Endothelial cell of umbilical vein (primary cell): ENCODE data around the gene CTIF. TPM values are rescaled to one million over a fixed set of nuclear protein-coding genes. Genes with fewer than 3 reads are reported as not detected.

Experiments
- BruUV-seq: library from RNA; stranded (reverse); fragments of 400-500 nt; replicated peaks from 2 replicates; lab custom pipeline; 2021; lab: Mats Ljungman, UMichigan
- CTCF ChIA-PET: fragments of 300-600, 350-600 bp; sonication (Branson Sonifier 250); formaldehyde crosslinking; loops from one replicate; lab custom pipeline; 2021; ENCODE audit warnings: antibody characterized with exemption, inconsistent platforms; lab: Charles Lee
- POLR2A ChIA-PET: fragments of 300-600, 350-600 bp; sonication (Branson Sonifier 250); formaldehyde crosslinking; loops from one replicate; lab custom pipeline; 2021; ENCODE audit warnings: antibody characterized with exemption, inconsistent platforms; lab: Charles Lee
- DNase-seq: peaks from one replicate; pipeline ENCODE4 v3.0.0-alpha.2; 2011; ENCODE audit warnings: low read depth, low spot score
- FAIRE-seq: peaks from 2 replicates; lab custom pipeline; 2011; peaks lifted over from hg19 to GRCh38; lab: Jason Lieb, UNC
- H2AFZ ChIP-seq: 2 replicates; pipeline ENCODE4 v1.6.0; 2012; ENCODE audit warnings: low read depth, low read length, control low read depth, inconsistent platforms
- H3K27ac ChIP-seq: 2 replicates; pipeline ENCODE4 v1.5.1; 2011; ENCODE audit warnings: low read depth, mild to moderate bottlenecking, control low read depth, low read length, moderate library complexity; ENCODE audit not compliant: insufficient read depth
- H3K27me3 ChIP-seq, 2 experiments: 2 replicates each; pipeline versions ENCODE4 v1.6.0 to v1.6.1; 2011; ENCODE audit warnings: low read length in 2 of 2, mixed read lengths in 1 of 2; ENCODE audit not compliant: control insufficient read depth in 2 of 2, insufficient read depth in 2 of 2
- H3K36me3 ChIP-seq, 2 experiments: 2 replicates in 1 of 2; 3 replicates in 1 of 2; pipeline ENCODE4 v1.5.1; 2011; ENCODE audit warnings: low read length in 2 of 2, mild to moderate bottlenecking in 1 of 2, moderate library complexity in 1 of 2; ENCODE audit not compliant: control insufficient read depth in 2 of 2, insufficient read depth in 2 of 2; ENCODE audit errors: extremely low read depth in 1 of 2
- H3K4me1 ChIP-seq: 3 replicates; pipeline ENCODE4 v1.5.1; 2011; ENCODE audit warnings: mild to moderate bottlenecking, low read length; ENCODE audit not compliant: control insufficient read depth, insufficient read depth; ENCODE audit errors: extremely low read depth
- H3K4me2 ChIP-seq: 2 replicates; pipeline ENCODE4 v1.6.1; 2011; ENCODE audit warnings: low read length, control low read depth, mixed read lengths; ENCODE audit not compliant: insufficient read depth
- H3K4me3 ChIP-seq, 3 experiments: fragments of 200-600 bp in 1 of 3; sonication (generic), shearing (Covaris generic) in 1 of 3; replicated peaks in 1 of 3; 2 replicates each; pipeline ENCODE4 v1.5.1; 2011 to 2016; ENCODE audit warnings: control low read depth in 3 of 3, low read length in 3 of 3, mild to moderate bottlenecking in 2 of 3, inconsistent platforms in 1 of 3, low read depth in 1 of 3, moderate library complexity in 1 of 3; ENCODE audit not compliant: insufficient read depth in 1 of 3
- H3K79me2 ChIP-seq: 2 replicates; pipeline ENCODE4 v1.6.0; 2012; ENCODE audit warnings: low read length, inconsistent platforms; ENCODE audit not compliant: control insufficient read depth, insufficient read depth
- H3K9ac ChIP-seq: replicated peaks from 2 replicates; pipeline ENCODE3; 2011; ENCODE audit warnings: low read length, control low read depth; ENCODE audit not compliant: insufficient read depth; ENCODE audit errors: extremely low read depth
- H3K9me1 ChIP-seq: replicated peaks from 3 replicates; pipeline ENCODE4 v1.6.0; 2011; ENCODE audit warnings: mild to moderate bottlenecking, low read length; ENCODE audit not compliant: control insufficient read depth, insufficient read depth; ENCODE audit errors: extremely low read depth
- H3K9me3 ChIP-seq: replicated peaks from 2 replicates; pipeline ENCODE4 v1.5.1; 2012; ENCODE audit warnings: low read length, inconsistent platforms; ENCODE audit not compliant: control insufficient read depth, insufficient read depth
- H4K20me1 ChIP-seq: replicated peaks from 2 replicates; pipeline ENCODE3; 2011; ENCODE audit warnings: mild to moderate bottlenecking, low read length; ENCODE audit not compliant: control insufficient read depth, insufficient read depth; ENCODE audit errors: extremely low read depth
- EZH2 ChIP-seq: IDR thresholded peaks from 2 replicates; pipeline ENCODE4 v1.6.1; 2012; ENCODE audit warnings: borderline replicate concordance, low read depth, mild to moderate bottlenecking, moderate library complexity, low read length, inconsistent platforms; ENCODE audit not compliant: severe bottlenecking
- FOS ChIP-seq: IDR thresholded peaks from 2 replicates; pipeline ENCODE4 v1.6.1; 2011; ENCODE audit warnings: mild to moderate bottlenecking, low read length, moderate library complexity, borderline replicate concordance; ENCODE audit not compliant: insufficient read depth
- GATA2 ChIP-seq: IDR thresholded peaks from 2 replicates; pipeline ENCODE4 v1.7.0; 2011; ENCODE audit warnings: low read depth, mild to moderate bottlenecking, moderate library complexity, mixed read lengths, low read length; ENCODE audit not compliant: insufficient read length, insufficient read depth
- JUN ChIP-seq: IDR thresholded peaks from 2 replicates; pipeline ENCODE4 v1.6.1; 2011; ENCODE audit warnings: borderline replicate concordance, low read depth; ENCODE audit not compliant: insufficient read length, insufficient read depth
- MYC ChIP-seq: IDR thresholded peaks from one replicate; pipeline ENCODE4 v1.6.1; 2011; ENCODE audit warnings: mild to moderate bottlenecking, low read depth, low read length
- POLR2A ChIP-seq: IDR thresholded peaks from 2 replicates; pipeline ENCODE4 v1.6.1; 2012; ENCODE audit warnings: low read depth, mild to moderate bottlenecking, control low read depth, low read length
- POLR2AphosphoS5 ChIP-seq: IDR thresholded peaks from 2 replicates; pipeline ENCODE4 v1.6.1; 2012; ENCODE audit warnings: low read depth, mild to moderate bottlenecking, control low read depth, low read length, moderate library complexity; ENCODE audit not compliant: insufficient read depth
- dilution Hi-C: fragments of 300-500 bp; cut with MboI; formaldehyde crosslinking; loops from one replicate; pipeline ENCODE4 v1.15.0; 2019; ENCODE audit warnings: low sequenced_read_pairs; ENCODE audit not compliant: extremely low pct_ligation_motif_present
- intact Hi-C: fragments of 100-400 bp; cut with micrococcal nuclease; formaldehyde crosslinking; loops from one replicate; pipeline ENCODE4 v1.10.0; 2022
- polyA plus RNA-seq, 4 experiments: library from polyadenylated mRNA; depleted of rRNA in 3 of 4; stranded (reverse) in 3 of 4; unstranded in 1 of 4; fragments of >200 nt; gene quantifications; 2 replicates each; pipeline versions ENCODE4 v1.2.1 to v1.2.3, GENCODE V29; 2011 to 2012; ENCODE audit warnings: missing spikeins in 1 of 4
- total RNA-seq: library from RNA; stranded (reverse); gene quantifications from 2 replicates; pipeline ENCODE4 v1.2.3, GENCODE V29; 2021
- TF ChIP-seq, protein P1 (sequence below), 2 donors: IDR thresholded peaks; 1 replicate in 1 of 2; 2 replicates in 1 of 2; pipeline ENCODE4 v1.5.1; 2011; ENCODE audit warnings: low read length in 2 of 2, mild to moderate bottlenecking in 2 of 2, moderate library complexity in 2 of 2, control low read depth in 1 of 2, inconsistent platforms in 1 of 2, low read depth in 1 of 2; ENCODE audit not compliant: insufficient read depth in 1 of 2; ENCODE audit errors: extremely low read depth in 1 of 2
- TF ChIP-seq, protein P2 (sequence below): IDR thresholded peaks from 2 replicates; pipeline ENCODE4 v1.6.1; 2011; ENCODE audit not compliant: insufficient read depth, insufficient read length

CTIF gene
- total and polyA plus RNA-seq, 2 donors (not counting 3 experiments of a cell fraction or from before 2014, with no cell fraction given): 20.9 to 57.7 TPM

DNA sequence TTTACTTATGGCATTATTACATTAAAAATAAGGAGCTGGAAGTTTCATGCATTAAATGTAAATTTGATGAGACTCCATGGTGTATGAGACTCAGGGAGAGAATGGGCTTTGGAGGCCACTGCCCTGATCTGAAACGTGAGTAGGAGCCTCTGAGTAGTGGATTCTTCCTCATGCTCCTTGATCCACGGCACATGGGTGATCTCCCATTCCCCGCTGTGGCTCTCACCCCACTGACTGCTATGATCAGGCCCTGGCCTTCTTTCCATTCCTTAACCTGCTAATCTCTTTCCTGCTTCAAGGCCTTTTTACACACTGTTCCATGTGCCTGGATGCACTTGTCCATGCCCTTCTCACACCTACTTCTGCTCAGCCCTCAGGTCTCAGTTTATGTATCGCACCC is 343.5 kb downstream of the CTIF start:
- no peaks in the 10 kb centered on the region for H3K79me2 ChIP-seq
- no TSS peak for BruUV-seq
- intact Hi-C loops (no loop called here), dilution Hi-C loops (no loop called here)
- ChIA-PET CTCF (no interaction called here), POLR2A (no interaction called here)
- H3K4me2 ChIP-seq: no peak overlapping the region
- no peak overlapping the region for H3K9ac ChIP-seq
- H3K27ac ChIP-seq: no peak overlapping the region
- H2AFZ ChIP-seq: no peak overlapping the region
- H3K4me3 ChIP-seq: no peak overlapping the region
- H3K9me1 ChIP-seq: no peaks in the 10 kb centered on the region
- TF ChIP-seq, protein P1, sequence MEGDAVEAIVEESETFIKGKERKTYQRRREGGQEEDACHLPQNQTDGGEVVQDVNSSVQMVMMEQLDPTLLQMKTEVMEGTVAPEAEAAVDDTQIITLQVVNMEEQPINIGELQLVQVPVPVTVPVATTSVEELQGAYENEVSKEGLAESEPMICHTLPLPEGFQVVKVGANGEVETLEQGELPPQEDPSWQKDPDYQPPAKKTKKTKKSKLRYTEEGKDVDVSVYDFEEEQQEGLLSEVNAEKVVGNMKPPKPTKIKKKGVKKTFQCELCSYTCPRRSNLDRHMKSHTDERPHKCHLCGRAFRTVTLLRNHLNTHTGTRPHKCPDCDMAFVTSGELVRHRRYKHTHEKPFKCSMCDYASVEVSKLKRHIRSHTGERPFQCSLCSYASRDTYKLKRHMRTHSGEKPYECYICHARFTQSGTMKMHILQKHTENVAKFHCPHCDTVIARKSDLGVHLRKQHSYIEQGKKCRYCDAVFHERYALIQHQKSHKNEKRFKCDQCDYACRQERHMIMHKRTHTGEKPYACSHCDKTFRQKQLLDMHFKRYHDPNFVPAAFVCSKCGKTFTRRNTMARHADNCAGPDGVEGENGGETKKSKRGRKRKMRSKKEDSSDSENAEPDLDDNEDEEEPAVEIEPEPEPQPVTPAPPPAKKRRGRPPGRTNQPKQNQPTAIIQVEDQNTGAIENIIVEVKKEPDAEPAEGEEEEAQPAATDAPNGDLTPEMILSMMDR (IDR thresholded peaks at IDR 0.05; ENCODE audit: extremely low read depth in 1 of 2, insufficient read depth in 1 of 2, low read depth in 1 of 2, low read length in 2 of 2): no peak
- TF ChIP-seq GATA2 (no peak), POLR2A (no peak), FOS (no peak), MYC (no peak), JUN (no peak), EZH2 (no peak), POLR2AphosphoS5 (no peak)
- TF ChIP-seq, protein P2, sequence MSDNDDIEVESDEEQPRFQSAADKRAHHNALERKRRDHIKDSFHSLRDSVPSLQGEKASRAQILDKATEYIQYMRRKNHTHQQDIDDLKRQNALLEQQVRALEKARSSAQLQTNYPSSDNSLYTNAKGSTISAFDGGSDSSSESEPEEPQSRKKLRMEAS: no peak
- H3K9me3 ChIP-seq: no peaks in the 10 kb centered on the region
- H3K4me1 ChIP-seq: no peaks in the 10 kb centered on the region
- DNase-seq (no peak), FAIRE-seq (no peak)
- H4K20me1 ChIP-seq: no peaks in the 10 kb centered on the region
- no peaks in the 10 kb centered on the region for H3K27me3 ChIP-seq
- no peaks in the 10 kb centered on the region for H3K36me3 ChIP-seq
